ENCODE results near the gene OCA2.

Gene OCA2

GRCh38 chr15:28124841-28125240 is 25.7 kb upstream of the OCA2 start:
- TF ChIP-seq FOXM1 (IDR thresholded peaks at IDR 0.05; ENCODE audit: borderline replicate concordance, low read depth) (no peak), EP300 (IDR thresholded peaks at IDR 0.05; ENCODE audit: borderline replicate concordance) (no peak), TAF1 (IDR thresholded peaks at IDR 0.05; ENCODE audit: low read depth) (no peak), ZBTB7A (IDR thresholded peaks at IDR 0.05; ENCODE audit: low read depth) (no peak), YY1 (IDR thresholded peaks at IDR 0.05; ENCODE audit: low read depth) (no peak), REST (IDR thresholded peaks at IDR 0.05; ENCODE audit: low read depth) (no peak), CREB1 (IDR thresholded peaks at IDR 0.05; ENCODE audit: low read depth) (no peak), NFIC (IDR thresholded peaks at IDR 0.05) (no peak), RAD21 (IDR thresholded peaks at IDR 0.05; ENCODE audit: low read depth) (no peak), USF1 (IDR thresholded peaks at IDR 0.05) (no peak), TCF12 (IDR thresholded peaks at IDR 0.05; ENCODE audit: low read depth) (no peak), TEAD4 (IDR thresholded peaks at IDR 0.05) (no peak), CEBPB (IDR thresholded peaks at IDR 0.05) (no peak), EGR1 (IDR thresholded peaks at IDR 0.05) (no peak)
- TF ChIP-seq, protein P1, sequence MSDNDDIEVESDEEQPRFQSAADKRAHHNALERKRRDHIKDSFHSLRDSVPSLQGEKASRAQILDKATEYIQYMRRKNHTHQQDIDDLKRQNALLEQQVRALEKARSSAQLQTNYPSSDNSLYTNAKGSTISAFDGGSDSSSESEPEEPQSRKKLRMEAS (IDR thresholded peaks at IDR 0.05): no peak

- TF ChIP-seq TAF1 (IDR thresholded peaks at IDR 0.05; ENCODE audit: low read depth) (no peak), REST (IDR thresholded peaks at IDR 0.05; ENCODE audit: low read depth) (no peak), TCF12 (IDR thresholded peaks at IDR 0.05; ENCODE audit: low read depth) (no peak), RAD21 (IDR thresholded peaks at IDR 0.05; ENCODE audit: low read depth) (peak; percentile 63), CREB1 (IDR thresholded peaks at IDR 0.05; ENCODE audit: low read depth) (no peak)
- TF ChIP-seq, protein P1 (IDR thresholded peaks at IDR 0.05): no peak
Observed at GRCh38 chr15:28123408-28124023, 24.4 kb upstream of the OCA2 start.

- no peak for TF ChIP-seq FOXM1 (IDR thresholded peaks at IDR 0.05; ENCODE audit: borderline replicate concordance, low read depth)
- TF ChIP-seq YY1 (IDR thresholded peaks at IDR 0.05; ENCODE audit: low read depth): no peak
- TF ChIP-seq CREB1 (IDR thresholded peaks at IDR 0.05; ENCODE audit: low read depth): no peak
- TF ChIP-seq REST (IDR thresholded peaks at IDR 0.05; ENCODE audit: low read depth): no peak
- no peak for TF ChIP-seq CEBPB (IDR thresholded peaks at IDR 0.05)
- no peak for TF ChIP-seq RAD21 (IDR thresholded peaks at IDR 0.05; ENCODE audit: low read depth)
- no peak for TF ChIP-seq USF1 (IDR thresholded peaks at IDR 0.05)
- TF ChIP-seq TCF12 (IDR thresholded peaks at IDR 0.05; ENCODE audit: low read depth): no peak
- no peak for TF ChIP-seq ZBTB7A (IDR thresholded peaks at IDR 0.05; ENCODE audit: low read depth)
- no peak for TF ChIP-seq TEAD4 (IDR thresholded peaks at IDR 0.05)
- no peak for TF ChIP-seq TAF1 (IDR thresholded peaks at IDR 0.05; ENCODE audit: low read depth)
- no peak for TF ChIP-seq EP300 (IDR thresholded peaks at IDR 0.05; ENCODE audit: borderline replicate concordance)
- TF ChIP-seq NFIC (IDR thresholded peaks at IDR 0.05): no peak
- TF ChIP-seq, protein P1 (IDR thresholded peaks at IDR 0.05): no peak
Observed at GRCh38 chr15:28122038-28122949, 23.2 kb upstream of the OCA2 start.

GRCh38 chr15:28120359-28120640 is 21.2 kb upstream of the OCA2 start:
- TF ChIP-seq TEAD4 (IDR thresholded peaks at IDR 0.05) (no peak), TCF12 (IDR thresholded peaks at IDR 0.05; ENCODE audit: low read depth) (no peak), FOXM1 (IDR thresholded peaks at IDR 0.05; ENCODE audit: borderline replicate concordance, low read depth) (no peak), USF1 (IDR thresholded peaks at IDR 0.05) (no peak)
